HG03469 (cell line): ENCODE data around the gene DCUN1D2.
A peak's percentile ranks its signal among the peaks of the same experiment; 100 is the strongest.

Experiments used
- ATAC-seq: cut with Tn5 transposase; IDR thresholded peaks from one replicate; pipeline ENCODE4 v1.9.1; 2021; ENCODE audit warnings: mild to moderate bottlenecking, moderate library complexity, moderate number of reproducible peaks; ENCODE audit not compliant: unreplicated experiment

DCUN1D2 gene

GRCh38 chr13:113520571-113520970 is 30.1 kb upstream of the DCUN1D2 start:
- no peak for ATAC-seq

- no peak for ATAC-seq
These were observed 29.0 kb upstream of the DCUN1D2 start for GRCh38 chr13:113519556-113519955.

- no peak for ATAC-seq
These were observed 27.7 kb upstream of the DCUN1D2 start for GRCh38 chr13:113518076-113518803.

GRCh38 chr13:113514847-113515246 is 24.3 kb upstream of the DCUN1D2 start:
- ATAC-seq: no peak

GRCh38 chr13:113513761-113514160 is 23.2 kb upstream of the DCUN1D2 start:
- ATAC-seq: no peak

- ATAC-seq: no peak
These were observed 20.9 kb upstream of the DCUN1D2 start for GRCh38 chr13:113511361-113511760.

GRCh38 chr13:113510871-113511270 is 20.4 kb upstream of the DCUN1D2 start:
- no peak for ATAC-seq

- ATAC-seq: no peak
These were observed 19.5 kb upstream of the DCUN1D2 start for GRCh38 chr13:113509989-113510388.

- ATAC-seq: no peak
These were observed 18.2 kb upstream of the DCUN1D2 start for GRCh38 chr13:113508521-113509254.

GRCh38 chr13:113507505-113508345 is 17.2 kb upstream of the DCUN1D2 start:
- no peak for ATAC-seq

GRCh38 chr13:113506871-113507388 is 16.4 kb upstream of the DCUN1D2 start:
- ATAC-seq: no peak

- no peak for ATAC-seq
These were observed 15.6 kb upstream of the DCUN1D2 start for GRCh38 chr13:113506025-113506685.

- ATAC-seq: no peak
These were observed 12.2 kb upstream of the DCUN1D2 start for GRCh38 chr13:113502686-113503085.

GRCh38 chr13:113500530-113501265 is 10.2 kb upstream of the DCUN1D2 start:
- no peak for ATAC-seq

GRCh38 chr13:113499936-113500335 is 9.4 kb upstream of the DCUN1D2 start:
- no peak for ATAC-seq

- no peak for ATAC-seq
These were observed 8.4 kb upstream of the DCUN1D2 start for GRCh38 chr13:113498905-113499304.

GRCh38 chr13:113497217-113497616 is 6.7 kb upstream of the DCUN1D2 start:
- no peak for ATAC-seq

- no peak for ATAC-seq
These were observed 5.1 kb upstream of the DCUN1D2 start for GRCh38 chr13:113495494-113496210.

GRCh38 chr13:113493315-113493951 is 2.9 kb upstream of the DCUN1D2 start:
- ATAC-seq: peak; percentile 25
